LNCAP (cell line): Measurements from ENCODE around the gene MMP28.

Experiments used
- CTCF ChIP-seq: fragments of 450-650 bp; IDR thresholded peaks from 2 replicates; pipeline ENCODE4 v1.5.1; 2017; ENCODE audit warnings: mild to moderate bottlenecking

MMP28 gene

DNA sequence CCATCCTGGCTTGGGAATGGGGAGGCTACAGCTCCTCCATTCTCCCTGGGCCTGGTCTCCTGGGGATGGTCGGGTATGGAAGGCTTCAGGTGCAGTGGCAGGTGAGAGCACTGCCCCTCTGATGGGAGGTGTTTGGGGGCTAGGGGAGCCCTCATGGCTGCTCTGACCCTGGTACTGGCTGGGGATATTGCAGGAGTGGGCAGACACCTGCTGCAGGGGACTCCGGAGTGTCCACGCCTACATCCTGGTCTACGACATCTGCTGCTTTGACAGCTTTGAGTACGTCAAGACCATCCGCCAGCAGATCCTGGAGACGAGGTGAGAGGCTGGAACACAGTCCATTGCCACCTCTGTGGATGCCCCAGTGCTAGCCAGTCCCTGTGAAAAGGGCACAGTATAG is 55.2 kb downstream of the MMP28 start:
- TF ChIP-seq CTCF = no peak

DNA sequence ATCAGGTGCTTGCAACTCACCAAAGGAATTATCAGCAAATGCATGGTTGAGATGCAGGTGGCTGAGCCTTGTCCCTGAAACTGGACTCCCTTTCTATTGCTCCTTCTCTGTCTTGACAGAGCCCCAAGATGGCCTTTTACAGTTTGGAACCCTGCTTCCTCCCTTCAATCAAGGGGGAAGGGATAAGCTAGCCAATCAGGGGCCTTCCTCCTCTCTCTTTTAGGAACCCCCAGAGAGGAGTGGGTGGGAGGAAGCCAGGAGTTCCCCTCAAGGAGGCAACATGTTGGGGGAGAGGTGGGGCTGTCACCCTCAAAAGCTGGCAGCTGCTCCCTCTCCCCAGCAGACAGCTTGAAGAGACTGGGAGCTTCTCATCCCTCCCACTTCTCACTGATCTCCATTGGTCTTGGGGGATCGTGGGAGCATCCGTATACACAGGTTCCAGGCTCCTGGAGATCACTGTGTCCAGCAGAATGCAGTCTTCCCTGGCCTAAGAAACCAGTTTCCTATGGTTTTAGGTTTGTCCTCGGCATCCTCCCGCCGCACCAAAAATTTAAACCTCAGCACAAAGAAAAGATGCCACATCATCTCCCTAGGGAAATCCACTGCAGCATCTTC is 56.8 kb downstream of the MMP28 start:
- no peak for TF ChIP-seq CTCF

GRCh38 chr17:35736236-35736635 is 59.2 kb downstream of the MMP28 start:
- TF ChIP-seq CTCF = no peak

- no peak for TF ChIP-seq CTCF
Measured at GRCh38 chr17:35735036-35735805, 60.2 kb downstream of the MMP28 start.

- no peak for TF ChIP-seq CTCF
Measured at GRCh38 chr17:35734396-35734795, 61.0 kb downstream of the MMP28 start.

GRCh38 chr17:35733366-35733765 is 62.1 kb downstream of the MMP28 start:
- TF ChIP-seq CTCF = no peak

DNA sequence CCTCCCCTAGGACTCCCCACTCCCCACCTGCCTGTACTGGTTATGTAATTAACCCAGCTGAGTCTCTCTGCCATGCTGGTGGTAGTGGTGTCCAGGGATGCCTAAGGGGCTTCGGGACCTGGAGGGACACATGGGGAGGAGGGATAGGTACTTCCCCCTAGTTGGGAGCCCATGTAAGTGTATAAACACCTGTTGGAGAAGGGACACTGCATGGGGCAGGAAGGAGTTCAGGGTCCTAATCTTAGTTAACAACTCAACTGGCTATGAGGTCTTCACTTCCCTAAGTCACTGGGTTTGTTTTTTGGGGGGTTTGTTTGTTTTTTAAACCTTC is 62.7 kb downstream of the MMP28 start:
- TF ChIP-seq CTCF = no peak
